ENCODE results near the gene TMEM138. TPM values are rescaled to one million over a fixed set of nuclear protein-coding genes. Genes with fewer than 3 reads are reported as not detected.

The TMEM138 gene
- total RNA-seq, 1 donor from 2014 or later: 18.8 TPM

DNA sequence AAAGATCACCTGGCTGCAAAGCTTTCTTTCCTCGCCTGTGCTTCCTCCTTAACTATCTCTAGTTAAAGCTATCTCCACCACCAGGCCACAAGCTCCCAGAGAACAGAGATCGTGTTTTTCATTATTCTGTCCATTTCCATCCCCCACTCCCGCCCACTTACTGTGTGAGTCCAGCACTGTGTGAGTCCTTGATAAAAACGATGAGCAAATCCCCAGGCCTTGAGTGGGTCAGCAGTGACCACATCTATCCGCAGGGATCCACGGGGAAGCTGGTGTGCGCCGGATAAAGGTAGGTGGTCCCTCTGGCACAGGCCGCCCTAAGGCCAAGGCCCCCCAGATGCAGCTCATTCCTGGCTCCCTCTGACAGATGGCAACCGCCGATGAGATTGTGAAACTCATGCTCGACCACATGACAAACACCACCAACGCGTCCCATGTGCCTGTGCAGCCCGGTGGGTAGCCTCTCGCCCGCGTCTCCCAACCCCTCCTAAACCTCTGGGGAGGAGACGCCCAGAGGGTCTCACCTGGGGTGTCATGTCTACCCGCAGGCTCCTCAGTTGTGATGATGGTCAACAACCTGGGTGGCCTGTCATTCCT, 19.9 kb upstream of the TMEM138 start:
- Mint-ChIP-seq H3K4me3 (ENCODE audit: unreplicated experiment) (no peak overlapping the region), H3K9me3 (ENCODE audit: unreplicated experiment) (no peaks in the 10 kb centered on the region), H3K27me3 (ENCODE audit: unreplicated experiment) (peaks cover 9% of the 10 kb centered on the region)

DNA sequence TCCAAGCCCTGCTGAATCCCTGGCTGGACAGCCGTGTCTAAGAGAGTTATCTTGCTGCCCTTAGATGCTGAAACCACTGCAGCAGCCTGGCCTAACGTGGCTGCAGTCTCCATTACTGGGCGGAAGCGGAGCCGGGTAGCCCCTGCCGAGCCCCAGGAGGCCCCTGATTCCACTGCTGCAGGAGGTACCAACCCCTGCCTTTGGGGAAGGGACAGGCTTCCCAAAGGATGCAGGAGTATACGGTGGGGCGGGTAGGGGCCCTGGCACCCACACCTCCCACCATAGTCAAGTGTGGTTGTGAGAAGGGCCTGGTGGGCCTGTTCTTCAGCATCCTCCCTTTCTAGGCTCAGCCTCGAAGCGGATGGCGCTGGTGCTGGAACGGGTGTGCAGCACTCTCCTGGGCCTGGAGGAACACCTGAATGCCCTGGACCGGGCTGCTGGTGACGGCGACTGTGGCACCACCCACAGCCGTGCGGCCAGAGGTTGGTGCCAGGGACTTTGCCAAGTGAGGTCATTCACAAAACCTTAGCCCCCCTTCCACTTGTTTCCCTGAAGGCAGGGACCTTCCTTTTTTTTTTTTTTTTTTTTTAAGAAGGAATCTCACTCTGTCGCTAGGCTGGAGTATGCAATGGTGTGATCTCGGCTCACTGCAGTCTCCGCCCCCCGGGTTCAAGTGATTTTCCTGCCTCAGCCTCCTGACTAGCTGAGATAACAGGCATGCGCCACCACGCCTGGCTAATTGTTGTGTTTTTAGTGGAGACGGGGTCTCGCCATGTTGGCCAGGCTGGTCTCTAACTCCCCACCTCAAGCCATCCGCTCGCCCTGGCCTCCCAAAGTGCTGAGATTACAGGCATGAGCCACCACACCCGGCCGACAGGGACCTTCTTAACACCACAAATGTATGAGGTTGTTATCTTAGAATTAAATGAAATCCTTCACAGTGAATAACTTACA, 18.1 kb upstream of the TMEM138 start:
- no peak for DNase-seq (ENCODE audit: low spot score)
- TF ChIP-seq, protein P1, sequence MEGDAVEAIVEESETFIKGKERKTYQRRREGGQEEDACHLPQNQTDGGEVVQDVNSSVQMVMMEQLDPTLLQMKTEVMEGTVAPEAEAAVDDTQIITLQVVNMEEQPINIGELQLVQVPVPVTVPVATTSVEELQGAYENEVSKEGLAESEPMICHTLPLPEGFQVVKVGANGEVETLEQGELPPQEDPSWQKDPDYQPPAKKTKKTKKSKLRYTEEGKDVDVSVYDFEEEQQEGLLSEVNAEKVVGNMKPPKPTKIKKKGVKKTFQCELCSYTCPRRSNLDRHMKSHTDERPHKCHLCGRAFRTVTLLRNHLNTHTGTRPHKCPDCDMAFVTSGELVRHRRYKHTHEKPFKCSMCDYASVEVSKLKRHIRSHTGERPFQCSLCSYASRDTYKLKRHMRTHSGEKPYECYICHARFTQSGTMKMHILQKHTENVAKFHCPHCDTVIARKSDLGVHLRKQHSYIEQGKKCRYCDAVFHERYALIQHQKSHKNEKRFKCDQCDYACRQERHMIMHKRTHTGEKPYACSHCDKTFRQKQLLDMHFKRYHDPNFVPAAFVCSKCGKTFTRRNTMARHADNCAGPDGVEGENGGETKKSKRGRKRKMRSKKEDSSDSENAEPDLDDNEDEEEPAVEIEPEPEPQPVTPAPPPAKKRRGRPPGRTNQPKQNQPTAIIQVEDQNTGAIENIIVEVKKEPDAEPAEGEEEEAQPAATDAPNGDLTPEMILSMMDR (IDR thresholded peaks at IDR 0.05; ENCODE audit: unreplicated experiment): no peak
- peaks cover 23% of the 10 kb centered on the region for H3K36me3 Mint-ChIP-seq (ENCODE audit: low read depth, unreplicated experiment)
- H3K27me3 Mint-ChIP-seq (ENCODE audit: unreplicated experiment): peaks cover 9% of the 10 kb centered on the region
- peak overlapping the region; percentile 36 for H3K27ac Mint-ChIP-seq (ENCODE audit: unreplicated experiment)
- H3K4me1 Mint-ChIP-seq (ENCODE audit: unreplicated experiment): peaks cover 8% of the 10 kb centered on the region
- H3K9me3 Mint-ChIP-seq (ENCODE audit: unreplicated experiment): no peaks in the 10 kb centered on the region
- H3K4me3 Mint-ChIP-seq (ENCODE audit: unreplicated experiment): peak overlapping the region; percentile 68

More for the DNA sequence above, 19.9 kb upstream of the TMEM138 start:
- H3K4me1 Mint-ChIP-seq (ENCODE audit: unreplicated experiment): peaks cover 8% of the 10 kb centered on the region
- H3K27ac Mint-ChIP-seq (ENCODE audit: unreplicated experiment): no peak overlapping the region
- DNase-seq (ENCODE audit: low spot score): no peak
- peaks cover 21% of the 10 kb centered on the region for H3K36me3 Mint-ChIP-seq (ENCODE audit: low read depth, unreplicated experiment)
- TF ChIP-seq, protein P1 (IDR thresholded peaks at IDR 0.05; ENCODE audit: unreplicated experiment): no peak

DNA sequence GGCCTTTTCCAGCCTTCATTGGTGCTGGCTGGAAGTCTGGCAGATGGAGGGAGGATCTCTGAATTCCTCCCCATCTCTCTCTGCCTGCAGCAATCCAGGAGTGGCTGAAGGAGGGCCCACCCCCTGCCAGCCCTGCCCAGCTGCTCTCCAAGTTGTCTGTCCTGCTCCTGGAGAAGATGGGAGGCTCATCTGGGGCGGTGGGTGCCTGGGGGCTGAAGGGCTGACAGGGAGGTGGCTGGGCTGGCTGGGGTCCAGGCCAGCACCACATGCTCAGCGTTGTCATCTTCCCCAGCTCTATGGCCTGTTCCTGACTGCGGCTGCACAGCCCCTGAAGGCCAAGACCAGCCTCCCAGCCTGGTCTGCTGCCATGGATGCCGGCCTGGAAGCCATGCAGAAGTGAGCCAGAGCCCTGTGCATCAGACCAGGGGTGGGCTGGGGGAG, 17.0 kb upstream of the TMEM138 start:
- TF ChIP-seq, protein P1 (IDR thresholded peaks at IDR 0.05; ENCODE audit: unreplicated experiment): no peak
- Mint-ChIP-seq H3K4me3 (ENCODE audit: unreplicated experiment) (no peak overlapping the region), H3K36me3 (ENCODE audit: low read depth, unreplicated experiment) (peaks cover 28% of the 10 kb centered on the region), H3K27me3 (ENCODE audit: unreplicated experiment) (peaks cover 7% of the 10 kb centered on the region), H3K9me3 (ENCODE audit: unreplicated experiment) (no peaks in the 10 kb centered on the region), H3K4me1 (ENCODE audit: unreplicated experiment) (peaks cover 8% of the 10 kb centered on the region), H3K27ac (ENCODE audit: unreplicated experiment) (no peak overlapping the region)
- no peak for DNase-seq (ENCODE audit: low spot score)

DNA sequence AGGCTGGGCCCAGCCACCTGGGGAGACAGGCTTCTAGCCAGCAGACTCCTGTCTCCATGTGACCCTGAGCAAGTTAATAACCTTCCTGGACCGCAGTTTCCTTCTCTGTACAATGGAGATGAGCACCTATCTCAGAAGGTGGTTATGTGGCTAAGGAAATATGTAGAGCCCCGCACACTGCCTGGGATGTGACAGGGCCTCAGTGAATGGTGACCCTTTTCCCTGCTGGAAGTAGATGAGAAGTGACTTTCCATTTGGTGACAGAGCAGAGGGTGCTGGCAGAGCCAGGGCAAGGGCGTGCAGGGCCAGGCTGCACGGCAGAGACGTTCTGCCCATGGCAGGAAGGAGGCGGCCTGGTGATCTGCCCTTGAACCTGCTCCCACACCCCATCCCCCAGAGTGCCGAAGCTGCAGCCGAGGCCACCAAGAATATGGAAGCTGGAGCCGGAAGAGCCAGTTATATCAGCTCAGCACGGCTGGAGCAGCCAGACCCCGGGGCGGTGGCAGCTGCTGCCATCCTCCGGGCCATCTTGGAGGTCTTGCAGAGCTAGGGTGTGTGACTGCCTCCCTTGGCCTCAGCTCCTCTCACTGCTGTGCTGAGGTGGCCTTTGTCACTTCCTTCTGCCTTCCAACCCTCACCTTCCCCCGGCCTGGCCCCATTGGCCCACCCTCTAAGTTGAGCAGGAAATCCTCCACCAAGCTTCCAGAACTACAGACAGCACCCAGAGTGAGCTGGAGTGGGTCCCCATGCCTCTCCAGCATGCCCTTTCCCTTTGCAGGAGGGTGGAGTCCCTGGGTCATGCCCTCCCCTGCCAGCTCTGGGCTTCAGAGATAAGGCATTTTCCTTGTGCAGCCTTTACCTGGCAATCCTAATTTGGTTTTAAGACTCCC, 16.0 kb upstream of the TMEM138 start:
- Mint-ChIP-seq H3K36me3 (ENCODE audit: low read depth, unreplicated experiment) (peaks cover 22% of the 10 kb centered on the region), H3K4me1 (ENCODE audit: unreplicated experiment) (peaks cover 8% of the 10 kb centered on the region), H3K9me3 (ENCODE audit: unreplicated experiment) (no peaks in the 10 kb centered on the region), H3K4me3 (ENCODE audit: unreplicated experiment) (peak overlapping the region; percentile 37), H3K27me3 (ENCODE audit: unreplicated experiment) (peaks cover 8% of the 10 kb centered on the region), H3K27ac (ENCODE audit: unreplicated experiment) (no peak overlapping the region)
- TF ChIP-seq, protein P1 (IDR thresholded peaks at IDR 0.05; ENCODE audit: unreplicated experiment): no peak
- no peak for DNase-seq (ENCODE audit: low spot score)

Data from endothelial cell (in vitro differentiated cells).